ENCODE results near the gene PDE11A.

Gene PDE11A

DNA sequence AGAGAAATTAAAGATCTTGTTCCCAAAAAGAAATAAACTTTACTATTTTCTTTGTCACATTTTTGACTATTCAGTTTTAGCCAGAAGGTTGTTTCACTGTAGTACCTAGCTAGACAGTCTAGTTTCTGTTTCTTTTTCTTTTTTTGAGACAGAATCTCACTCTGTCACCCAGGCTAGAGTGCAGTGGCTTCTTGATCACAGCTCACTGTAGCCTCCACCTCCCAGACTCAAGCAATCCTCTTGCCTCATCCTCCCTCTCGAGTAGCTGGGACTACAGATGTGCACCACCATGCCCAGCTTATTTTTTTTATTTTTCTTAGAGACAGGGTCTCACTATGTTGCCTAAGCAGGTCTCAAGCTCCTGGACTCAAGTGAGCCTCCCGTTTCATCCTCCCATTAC, 41.9 kb upstream of the PDE11A start:
- no peaks in the 10 kb centered on the region for H3K27me3 ChIP-seq (ENCODE audit: control insufficient read depth, insufficient read depth, low read length)
- H3K36me3 ChIP-seq (ENCODE audit: control insufficient read depth, insufficient read depth, low read length) = no peaks in the 10 kb centered on the region
- peaks cover 6% of the 10 kb centered on the region for H3K4me1 ChIP-seq

DNA sequence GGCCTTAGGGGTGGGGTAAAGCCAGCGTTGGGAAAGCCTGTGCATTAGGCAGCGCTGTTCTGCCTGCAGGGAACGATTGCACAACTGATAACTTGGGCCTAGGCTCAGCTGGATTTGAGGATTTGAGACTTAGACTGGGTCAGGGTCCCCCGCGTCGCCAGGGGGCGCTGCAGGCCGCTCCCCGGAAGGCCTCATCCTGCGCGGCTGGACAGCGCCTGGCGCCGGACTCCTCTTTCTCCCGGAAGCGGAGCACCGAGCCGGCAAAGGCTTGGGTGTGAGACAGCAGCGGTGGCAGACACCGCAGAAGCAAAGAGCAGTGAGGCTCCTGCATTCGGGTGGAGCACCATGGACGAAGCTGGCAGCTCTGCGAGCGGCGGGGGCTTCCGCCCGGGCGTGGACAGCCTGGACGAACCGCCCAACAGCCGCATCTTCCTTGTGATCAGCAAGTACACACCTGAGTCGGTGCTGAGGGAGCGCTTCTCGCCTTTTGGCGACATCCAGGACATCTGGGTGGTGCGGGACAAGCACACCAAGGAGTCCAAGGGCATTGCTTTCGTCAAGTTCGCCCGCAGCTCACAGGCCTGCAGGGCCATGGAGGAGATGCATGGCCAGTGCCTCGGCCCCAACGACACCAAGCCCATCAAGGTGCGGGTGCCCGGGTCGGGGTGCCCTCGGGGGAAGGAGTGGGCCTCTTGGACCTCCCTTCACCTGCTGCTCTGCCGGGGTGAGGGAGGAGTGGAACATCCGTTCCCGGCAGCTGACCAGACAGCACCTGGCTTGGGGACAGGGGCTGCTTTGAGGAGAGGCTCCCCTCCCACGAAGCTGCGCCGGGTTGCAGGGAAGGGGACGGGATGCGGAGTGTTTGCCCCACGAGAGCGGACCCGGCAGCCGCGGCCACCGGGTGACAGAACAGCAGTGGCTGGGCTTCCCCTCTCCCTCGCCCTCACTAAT, 39.9 kb upstream of the PDE11A start, which contains the start of gene RBM45:
Gene RBM45 (plus strand): TSS at position 236 of the 951 bp plus-strand sequence. CDS start 110 bp downstream, at position 346.
- Histone ChIP-seq H3K4me2 (ENCODE audit: low read length) (peak within 1 kb of the TSS; percentile 92), H3K4me3 (ENCODE audit: low read depth, low read length) (peak within 1 kb of the TSS; percentile 87), H3K9ac (peak within 1 kb of the TSS; percentile 33), H3K27me3 (ENCODE audit: control insufficient read depth, insufficient read depth, low read length) (no peaks in the 10 kb centered on the region), H2AFZ (peak within 1 kb of the TSS; percentile 96), H3K4me1 (peaks cover 6% of the 10 kb centered on the region), H3K27ac (peak within 1 kb of the TSS; percentile 89), H3K79me2 (no peaks in the 10 kb centered on the region), H3K9me3 (ENCODE audit: control insufficient read depth, low read length) (no peaks in the 10 kb centered on the region), H3K36me3 (ENCODE audit: control insufficient read depth, insufficient read depth, low read length) (no peaks in the 10 kb centered on the region)
- TF ChIP-seq, protein P1, sequence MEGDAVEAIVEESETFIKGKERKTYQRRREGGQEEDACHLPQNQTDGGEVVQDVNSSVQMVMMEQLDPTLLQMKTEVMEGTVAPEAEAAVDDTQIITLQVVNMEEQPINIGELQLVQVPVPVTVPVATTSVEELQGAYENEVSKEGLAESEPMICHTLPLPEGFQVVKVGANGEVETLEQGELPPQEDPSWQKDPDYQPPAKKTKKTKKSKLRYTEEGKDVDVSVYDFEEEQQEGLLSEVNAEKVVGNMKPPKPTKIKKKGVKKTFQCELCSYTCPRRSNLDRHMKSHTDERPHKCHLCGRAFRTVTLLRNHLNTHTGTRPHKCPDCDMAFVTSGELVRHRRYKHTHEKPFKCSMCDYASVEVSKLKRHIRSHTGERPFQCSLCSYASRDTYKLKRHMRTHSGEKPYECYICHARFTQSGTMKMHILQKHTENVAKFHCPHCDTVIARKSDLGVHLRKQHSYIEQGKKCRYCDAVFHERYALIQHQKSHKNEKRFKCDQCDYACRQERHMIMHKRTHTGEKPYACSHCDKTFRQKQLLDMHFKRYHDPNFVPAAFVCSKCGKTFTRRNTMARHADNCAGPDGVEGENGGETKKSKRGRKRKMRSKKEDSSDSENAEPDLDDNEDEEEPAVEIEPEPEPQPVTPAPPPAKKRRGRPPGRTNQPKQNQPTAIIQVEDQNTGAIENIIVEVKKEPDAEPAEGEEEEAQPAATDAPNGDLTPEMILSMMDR (IDR thresholded peaks at IDR 0.05) = peak; percentile 98

More for the DNA sequence above, 41.9 kb upstream of the PDE11A start:
- no peak overlapping the region for H3K4me2 ChIP-seq (ENCODE audit: low read length)
- H3K9me3 ChIP-seq (ENCODE audit: control insufficient read depth, low read length) = no peaks in the 10 kb centered on the region
- no peak overlapping the region for H3K27ac ChIP-seq
- no peaks in the 10 kb centered on the region for H3K79me2 ChIP-seq
- no peak overlapping the region for H2AFZ ChIP-seq
- H3K4me3 ChIP-seq (ENCODE audit: low read depth, low read length) = no peak overlapping the region
- no peak overlapping the region for H3K9ac ChIP-seq
- TF ChIP-seq, protein P1 (IDR thresholded peaks at IDR 0.05) = no peak

DNA sequence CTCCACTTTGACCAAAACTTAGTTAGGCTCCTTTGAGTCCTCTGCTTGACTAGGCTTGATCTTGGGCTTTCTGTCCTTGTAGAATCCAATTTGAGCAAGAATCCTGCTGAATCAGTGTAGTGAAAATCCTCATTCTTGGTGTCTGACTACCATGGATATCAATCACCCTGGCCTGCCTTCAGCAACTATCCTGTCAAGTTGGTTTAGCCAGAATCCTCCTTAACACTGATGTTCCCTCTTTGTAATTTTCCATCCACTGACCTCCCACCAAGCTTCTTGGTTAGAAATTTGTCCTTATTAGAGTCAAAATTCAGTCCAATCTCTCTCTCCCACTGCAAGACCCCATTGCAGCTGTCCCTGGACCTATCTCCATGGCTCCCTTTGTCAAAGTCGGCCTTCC, 39.2 kb upstream of the PDE11A start:
- H3K9me3 ChIP-seq (ENCODE audit: control insufficient read depth, low read length) = no peaks in the 10 kb centered on the region
- H2AFZ ChIP-seq = peak overlapping the region; percentile 96
- no peaks in the 10 kb centered on the region for H3K27me3 ChIP-seq (ENCODE audit: control insufficient read depth, insufficient read depth, low read length)
- TF ChIP-seq, protein P1 (IDR thresholded peaks at IDR 0.05) = no peak
- H3K9ac ChIP-seq = no peak overlapping the region
- H3K4me2 ChIP-seq (ENCODE audit: low read length) = peak overlapping the region; percentile 92
- peak overlapping the region; percentile 89 for H3K27ac ChIP-seq
- H3K4me3 ChIP-seq (ENCODE audit: low read depth, low read length) = no peak overlapping the region
- H3K79me2 ChIP-seq = no peaks in the 10 kb centered on the region
- peaks cover 6% of the 10 kb centered on the region for H3K4me1 ChIP-seq
- H3K36me3 ChIP-seq (ENCODE audit: control insufficient read depth, insufficient read depth, low read length) = no peaks in the 10 kb centered on the region

DNA sequence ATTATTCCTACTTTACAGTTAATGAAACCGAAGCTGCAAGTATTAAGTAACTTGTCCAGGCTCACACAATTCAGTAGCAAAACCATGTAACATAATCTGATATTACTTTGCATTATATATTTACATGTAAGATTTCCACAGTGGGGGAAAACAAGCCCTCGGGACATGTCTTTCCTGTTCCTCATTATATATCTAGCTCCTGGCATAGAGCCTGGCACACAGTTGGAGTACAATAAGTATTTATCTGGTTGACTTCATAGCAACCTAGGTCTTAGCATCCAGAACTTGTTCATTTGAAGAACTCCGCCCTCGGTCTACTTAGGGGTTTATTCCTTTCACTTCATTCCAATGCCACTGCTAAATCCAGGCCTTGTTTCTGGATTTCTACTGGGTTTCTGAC, 38.1 kb upstream of the PDE11A start:
- H3K9ac ChIP-seq = no peak overlapping the region
- H3K4me2 ChIP-seq (ENCODE audit: low read length) = no peak overlapping the region
- H3K4me1 ChIP-seq = peaks cover 6% of the 10 kb centered on the region
- TF ChIP-seq, protein P1 (IDR thresholded peaks at IDR 0.05) = no peak
- H3K4me3 ChIP-seq (ENCODE audit: low read depth, low read length) = no peak overlapping the region
- no peaks in the 10 kb centered on the region for H3K36me3 ChIP-seq (ENCODE audit: control insufficient read depth, insufficient read depth, low read length)
- H3K79me2 ChIP-seq = no peaks in the 10 kb centered on the region
- no peak overlapping the region for H3K27ac ChIP-seq
- no peaks in the 10 kb centered on the region for H3K27me3 ChIP-seq (ENCODE audit: control insufficient read depth, insufficient read depth, low read length)
- H2AFZ ChIP-seq = no peak overlapping the region
- no peaks in the 10 kb centered on the region for H3K9me3 ChIP-seq (ENCODE audit: control insufficient read depth, low read length)

All from parathyroid adenoma (tissue), 2 donors.